Lung microvascular endothelial cell (primary cell): Measurements from ENCODE around the gene EEF1AKMT1. TPM values are rescaled to one million over a fixed set of nuclear protein-coding genes. Genes with fewer than 3 reads are reported as not detected.
A peak's percentile ranks its signal among the peaks of the same experiment; 100 is the strongest.

Source experiments
- DNase-seq, 2 donors: peaks; one replicate each; pipeline versions ENCODE4 v3.0.0 to v3.0.0-alpha.2; 2010; ENCODE audit warnings: low read depth in 2 of 2
- total RNA-seq: library from RNA; depleted of rRNA; stranded (reverse); fragments of >200 nt; gene quantifications from 2 replicates; pipeline ENCODE4 v1.2.1, GENCODE V29; 2014

Gene EEF1AKMT1
- 4.6 and 10.5 TPM in 2 replicates for total RNA-seq

GRCh38 chr13:20773194-20774080 is at the start of gene EEF1AKMT1:
EEF1AKMT1 (minus strand) TSS chr13:20773961; CDS start chr13:20757598, 16,363 bp downstream.
- DNase-seq, result peak; percentile 93 to 95

- DNase-seq, result no peak
Measured at GRCh38 chr13:20823071-20823470, 49.3 kb upstream of the EEF1AKMT1 start.

DNA sequence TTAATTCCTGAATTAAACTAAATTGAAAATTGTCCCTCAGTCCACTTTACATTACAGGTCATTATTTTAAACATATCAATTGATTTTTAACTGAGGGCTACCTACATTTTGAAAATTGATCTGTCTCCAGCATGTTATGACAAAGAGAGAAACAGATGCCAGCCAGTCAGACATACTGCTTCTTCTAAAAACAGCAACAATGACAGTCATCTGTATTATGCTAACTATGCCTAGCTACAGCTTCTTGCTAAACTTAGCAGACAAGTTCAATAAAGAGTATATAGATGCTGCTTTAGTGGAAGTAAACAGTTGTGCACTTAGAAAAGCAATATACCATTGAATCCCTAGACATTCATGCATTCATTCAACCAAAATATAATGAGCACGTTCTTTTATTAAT is 48.6 kb upstream of the EEF1AKMT1 start:
- DNase-seq, result no peak

DNA sequence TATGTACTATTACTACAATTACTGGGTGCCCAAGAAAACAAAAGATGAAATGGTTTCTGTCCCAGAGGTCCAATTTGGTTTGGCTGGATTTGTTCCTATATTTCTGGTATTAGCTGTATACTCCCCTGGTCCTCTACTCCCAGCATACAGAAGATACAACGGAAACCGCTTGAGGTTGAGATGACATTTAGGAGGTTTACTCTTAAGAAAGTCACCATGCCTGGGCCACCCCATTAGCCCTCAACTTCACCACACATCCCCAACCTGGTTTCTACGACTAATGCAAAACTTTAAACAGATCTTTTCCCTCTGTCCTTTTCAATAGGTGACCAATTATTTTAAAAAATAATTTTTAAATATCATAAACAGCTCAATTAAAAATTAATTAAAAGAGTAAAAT is 46.0 kb upstream of the EEF1AKMT1 start:
- no peak for DNase-seq

DNA sequence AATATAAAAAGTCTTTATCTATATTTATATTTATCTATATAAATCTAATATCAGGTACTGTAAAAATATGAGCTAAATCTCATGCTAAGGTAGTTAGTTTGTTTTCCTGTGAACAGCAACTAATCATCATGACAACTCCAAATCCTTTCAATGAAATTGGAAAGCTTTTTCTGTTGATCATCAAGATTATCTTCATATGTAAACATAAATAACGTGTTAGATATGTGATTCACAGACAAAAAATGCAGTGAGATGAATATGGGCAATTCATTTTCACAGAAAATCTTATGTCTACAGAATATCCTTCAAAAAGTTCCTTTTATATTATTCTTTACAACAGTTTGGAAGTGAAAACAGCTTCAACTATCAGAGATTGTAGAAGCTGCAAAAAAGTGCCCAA is 41.7 kb upstream of the EEF1AKMT1 start:
- DNase-seq, result no peak

DNA sequence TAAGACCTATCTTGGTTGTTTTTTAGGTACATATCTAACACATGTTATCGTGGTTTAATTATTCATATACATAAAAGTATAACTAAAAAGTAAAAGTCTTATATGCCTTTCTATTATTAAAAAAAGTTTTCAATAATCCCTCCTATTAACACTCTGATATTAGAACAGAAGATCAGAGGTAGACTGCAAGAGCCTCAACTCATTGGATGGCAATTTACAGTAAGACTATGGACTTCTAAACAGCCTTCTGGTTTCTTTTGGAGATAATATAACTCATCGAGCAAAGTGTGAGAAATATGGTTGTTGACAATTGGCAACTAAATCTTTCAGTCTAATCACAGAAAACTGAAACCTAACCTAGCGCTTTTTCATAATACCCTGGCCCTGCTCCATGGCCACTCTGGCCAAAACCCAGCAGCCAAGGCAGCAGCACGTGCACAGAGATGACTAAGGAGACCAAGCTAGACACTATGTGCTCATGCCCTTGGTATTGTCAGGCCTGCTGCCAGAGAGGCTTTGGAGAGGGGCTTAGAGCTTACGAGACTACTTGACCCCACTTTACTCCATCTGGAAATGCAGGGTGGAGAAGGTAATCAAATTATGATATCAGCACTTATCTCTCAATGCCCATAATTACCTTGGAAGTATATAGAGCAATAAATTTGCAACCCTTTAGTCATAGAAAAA is 40.6 kb upstream of the EEF1AKMT1 start:
- peak; percentile 92 to 98 for DNase-seq

- DNase-seq, result peak in 1 of 2 donors; percentile 53
Measured at GRCh38 chr13:20812890-20813289, 39.1 kb upstream of the EEF1AKMT1 start.

GRCh38 chr13:20810808-20811207 is 37.0 kb upstream of the EEF1AKMT1 start:
- no peak for DNase-seq

DNA sequence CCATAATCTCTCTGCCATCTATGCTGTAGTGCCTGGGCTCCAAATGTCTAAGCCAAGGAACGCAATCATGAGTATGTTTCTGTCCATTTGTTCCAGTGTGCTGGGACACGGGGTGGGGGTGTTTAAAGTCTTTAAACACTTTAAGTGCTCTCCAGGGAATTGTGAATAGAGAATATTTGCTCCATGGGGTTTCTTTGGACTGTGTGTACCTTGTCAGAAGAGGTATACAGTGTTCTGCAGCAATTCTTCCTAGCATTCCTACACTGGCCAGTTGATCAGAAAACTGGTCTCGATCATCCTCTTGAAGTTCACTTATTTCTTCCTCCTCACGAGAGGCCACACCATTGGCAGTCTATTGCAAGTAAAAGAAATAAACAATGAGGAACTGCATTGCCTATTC is 35.1 kb upstream of the EEF1AKMT1 start:
- DNase-seq, result no peak

DNA sequence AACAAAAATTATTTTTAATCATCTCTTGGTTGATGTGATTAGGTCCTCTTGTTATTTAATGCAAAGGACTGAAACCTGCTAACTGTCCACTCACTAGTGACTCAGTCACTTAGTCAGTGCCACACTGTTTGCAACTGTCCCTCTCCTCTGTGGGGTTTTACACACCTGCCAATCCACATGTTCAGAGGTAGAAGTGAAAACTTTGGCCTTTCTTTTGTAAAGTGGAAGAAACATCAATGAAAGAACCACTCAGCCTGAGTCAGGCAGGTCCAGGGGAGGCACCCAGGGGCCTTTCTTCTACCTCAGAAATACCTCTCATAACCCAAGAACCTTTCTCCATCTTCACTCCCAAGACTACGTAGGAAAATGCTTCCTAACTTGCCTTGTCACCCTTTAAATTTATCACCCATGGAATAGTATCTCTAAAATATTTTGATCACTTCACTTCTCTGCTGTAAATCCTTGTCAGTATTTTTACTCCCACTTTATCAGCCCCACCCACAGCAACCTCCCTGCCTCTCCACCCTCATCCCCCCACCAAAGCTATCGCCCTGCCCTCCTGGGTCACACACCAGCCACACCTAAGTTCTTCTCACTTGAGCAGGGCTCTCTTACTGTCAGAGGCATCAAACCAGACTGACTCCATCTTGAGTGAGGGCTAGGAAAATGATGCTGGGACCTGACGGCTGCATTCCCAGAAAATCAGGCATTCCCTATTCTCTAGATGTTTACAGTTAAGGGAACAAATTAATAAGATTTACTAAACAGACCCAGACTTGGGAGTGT is 29.6 kb upstream of the EEF1AKMT1 start:
- DNase-seq, result no peak

DNA sequence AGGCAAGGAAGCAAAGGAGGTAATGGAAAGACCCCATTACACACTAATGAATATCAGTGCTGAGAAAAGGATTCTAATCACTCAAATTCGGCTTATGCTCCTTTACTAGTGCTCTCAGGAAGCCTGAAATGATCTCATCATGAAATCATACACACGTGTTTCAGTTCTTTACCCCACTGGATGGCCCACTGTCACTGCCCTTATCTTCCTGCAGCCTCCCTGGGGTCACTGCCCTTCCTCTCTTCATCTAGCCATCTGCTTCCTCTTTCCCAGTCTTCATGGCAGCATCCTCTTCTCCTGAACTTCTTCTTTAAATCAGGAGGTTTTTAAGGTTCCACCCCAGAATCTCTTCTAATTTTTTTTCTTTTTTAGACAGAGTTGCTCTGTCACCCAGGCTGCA is 27.9 kb upstream of the EEF1AKMT1 start:
- DNase-seq, result peak; percentile 64

DNA sequence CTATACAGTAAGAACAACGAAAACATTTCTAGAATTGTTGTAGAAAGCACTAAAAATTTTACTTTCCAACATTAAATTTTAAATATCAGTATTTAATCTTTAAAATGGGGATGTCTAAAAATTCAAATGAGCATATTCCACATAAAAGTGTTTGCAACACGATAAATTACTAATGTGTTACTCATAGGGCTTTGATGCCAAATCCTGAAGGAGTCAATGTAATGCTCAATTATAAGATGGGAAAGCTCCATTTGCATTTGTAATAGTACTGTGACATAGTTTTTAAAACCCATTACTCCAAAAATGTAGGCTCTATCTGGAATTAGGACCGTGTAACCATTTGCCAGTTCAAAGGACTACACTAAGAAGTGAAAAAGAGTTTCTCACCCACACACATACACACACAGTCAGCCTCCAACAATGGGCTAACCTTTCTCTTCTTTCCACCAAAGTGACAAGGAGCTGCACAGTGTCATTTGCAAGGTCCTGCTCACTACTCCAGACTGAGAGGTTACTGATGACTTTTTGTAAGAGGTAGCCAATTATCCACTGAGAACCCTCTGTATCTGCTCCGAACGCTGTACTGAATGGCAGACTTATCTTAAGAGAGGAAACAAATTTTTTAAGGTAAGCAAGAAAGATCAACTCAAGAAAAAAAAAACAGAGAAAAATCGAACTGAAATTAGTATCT is 26.1 kb upstream of the EEF1AKMT1 start:
- peak in 1 of 2 donors; percentile 37 for DNase-seq

- DNase-seq, result peak in 1 of 2 donors; percentile 66
Measured at GRCh38 chr13:20798027-20798426, 24.3 kb upstream of the EEF1AKMT1 start.

- peak; percentile 64 to 82 for DNase-seq
Measured at GRCh38 chr13:20796791-20797508, 23.2 kb upstream of the EEF1AKMT1 start.

DNA sequence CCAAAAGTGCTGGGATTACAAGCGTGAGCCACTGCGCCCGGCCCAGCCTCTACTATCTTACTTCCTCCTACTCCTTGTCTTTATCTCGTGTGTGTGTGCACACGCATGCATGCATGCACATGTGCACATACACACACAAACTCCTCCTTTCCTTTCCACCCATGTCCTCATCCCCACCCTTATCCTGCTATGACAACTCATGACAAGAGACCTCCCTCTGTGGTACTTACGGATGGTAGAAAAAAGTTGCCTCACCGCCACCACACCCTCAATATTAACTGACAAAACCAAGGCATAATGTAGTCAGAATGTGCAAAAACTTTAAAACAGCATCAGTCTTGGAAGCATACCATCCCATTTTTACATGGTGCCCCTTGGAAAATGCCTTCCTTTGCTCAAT is 15.9 kb upstream of the EEF1AKMT1 start:
- no peak for DNase-seq

GRCh38 chr13:20788312-20788711 is 14.6 kb upstream of the EEF1AKMT1 start:
- DNase-seq, result peak in 1 of 2 donors; percentile 54

- DNase-seq, result peak in 1 of 2 donors; percentile 15
Measured at GRCh38 chr13:20787180-20787579, 13.4 kb upstream of the EEF1AKMT1 start.

DNA sequence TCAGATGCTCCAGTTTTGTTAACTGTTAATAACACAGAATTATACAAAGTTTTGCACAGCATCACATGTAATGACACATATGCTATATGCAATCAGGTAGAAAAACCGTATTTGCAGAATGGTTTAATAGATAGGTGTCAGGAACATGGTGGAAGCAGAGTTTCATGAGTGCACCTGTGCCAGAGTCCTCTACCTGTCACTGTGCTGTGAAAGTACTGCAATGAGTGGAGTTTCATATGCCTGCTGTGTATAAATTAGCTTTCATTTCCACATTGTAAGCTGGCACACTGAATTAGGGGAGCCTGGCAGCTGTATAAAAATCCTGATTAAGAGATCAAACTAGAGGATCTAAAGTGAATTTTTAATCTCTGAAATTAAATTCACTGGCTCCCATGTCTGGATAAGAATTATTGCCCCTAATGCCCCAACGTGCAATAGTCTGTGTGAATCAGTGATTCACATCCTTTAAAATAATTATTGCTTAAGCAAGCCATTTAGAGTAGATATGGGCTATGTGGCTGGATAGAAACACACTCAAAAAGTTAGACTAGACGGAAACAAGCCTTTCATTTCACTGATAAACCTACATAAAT is 8.5 kb upstream of the EEF1AKMT1 start:
- no peak for DNase-seq

GRCh38 chr13:20780317-20780716 is 6.6 kb upstream of the EEF1AKMT1 start:
- DNase-seq, result no peak

GRCh38 chr13:20779405-20779804 is 5.6 kb upstream of the EEF1AKMT1 start:
- no peak for DNase-seq
